HG03159 (cell line): ENCODE results near the gene C8B.

Experiments used
- ATAC-seq: cut with Tn5 transposase; IDR thresholded peaks from one replicate; pipeline ENCODE4 v1.9.1; 2021; ENCODE audit warnings: mild to moderate bottlenecking, moderate library complexity; ENCODE audit not compliant: unreplicated experiment

Gene C8B

DNA sequence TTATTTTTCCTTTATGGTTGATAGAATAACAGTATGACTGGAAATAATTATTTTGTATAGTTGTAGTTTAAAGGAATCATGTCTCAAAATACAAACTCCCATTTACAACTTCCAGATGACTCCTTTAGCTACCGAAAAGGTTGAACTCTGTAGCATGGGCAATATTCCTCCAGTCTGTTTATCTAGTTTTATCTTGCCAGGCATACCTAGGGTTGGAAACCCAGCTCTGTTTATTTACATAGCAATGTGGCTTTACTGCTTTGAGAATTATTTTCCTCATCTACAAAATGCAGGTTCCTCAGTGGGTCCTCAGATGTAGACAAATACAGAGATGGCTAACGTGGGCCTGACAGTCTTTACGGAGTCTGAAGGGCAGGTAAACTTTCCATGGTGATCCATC, 60.1 kb downstream of the C8B start:
- ATAC-seq: no peak

GRCh38 chr1:56904663-56905397, 61.0 kb downstream of the C8B start:
- ATAC-seq: no peak

DNA sequence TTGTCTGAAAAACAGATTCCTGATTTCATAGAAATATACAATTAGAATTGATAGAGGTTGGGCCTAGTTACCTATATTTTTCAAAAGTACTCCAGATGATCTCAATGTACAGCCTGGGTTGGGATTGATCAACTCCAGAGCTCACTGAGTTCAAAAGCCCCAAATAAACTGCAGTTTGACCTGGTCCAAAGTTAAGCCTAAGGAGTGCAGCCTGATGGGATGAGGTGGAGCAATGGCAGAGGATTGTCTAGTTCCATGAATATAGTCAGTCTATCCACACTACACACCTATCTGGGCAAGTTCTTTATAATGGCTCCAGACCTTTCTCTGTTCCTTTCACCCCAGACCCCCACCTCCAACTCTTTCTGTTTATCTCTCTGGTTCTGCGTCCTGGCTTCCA, 62.0 kb downstream of the C8B start:
- no peak for ATAC-seq

GRCh38 chr1:56901716-56902115, 64.1 kb downstream of the C8B start:
- ATAC-seq: no peak

- no peak for ATAC-seq
Measured at GRCh38 chr1:56898879-56899278, 66.9 kb downstream of the C8B start.

DNA sequence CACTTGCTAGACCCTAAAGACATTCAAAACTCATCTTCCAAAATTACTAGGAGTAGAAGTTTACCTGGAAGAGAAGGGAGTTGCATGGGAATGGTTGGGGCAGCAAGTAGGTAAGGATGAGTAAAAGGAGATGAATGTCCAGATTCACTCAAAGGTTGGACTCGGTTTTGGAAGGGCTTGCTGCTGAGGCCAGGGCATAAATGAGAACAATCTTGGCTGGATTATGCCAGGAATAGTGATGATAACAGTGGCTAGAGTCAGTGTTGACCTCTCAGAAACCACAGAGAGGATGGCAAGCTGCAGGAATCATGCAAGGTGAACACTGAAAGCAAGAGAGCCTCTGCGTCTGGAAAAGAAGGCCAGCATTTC, 67.8 kb downstream of the C8B start:
- ATAC-seq: no peak

- ATAC-seq: no peak
Measured at GRCh38 chr1:56897150-56898004, 68.4 kb downstream of the C8B start.

DNA sequence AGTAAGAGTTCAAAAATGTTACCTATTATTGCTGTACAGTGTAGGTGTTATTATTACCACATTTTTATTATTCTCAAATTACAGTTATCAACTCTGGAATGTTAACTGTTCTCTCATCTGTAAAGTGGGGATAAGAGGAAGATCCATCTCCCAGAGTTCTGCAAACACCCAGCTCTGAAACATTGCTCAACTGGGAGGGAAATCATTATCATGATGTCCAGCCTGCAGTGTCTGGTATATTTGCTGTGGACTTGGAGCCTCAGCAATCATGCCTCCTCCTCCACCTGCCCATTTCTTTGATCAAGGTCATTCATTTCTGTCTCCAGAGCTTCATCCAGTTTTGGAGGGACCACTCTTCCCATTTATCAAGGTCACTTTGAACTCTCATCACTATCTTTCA, 71.8 kb downstream of the C8B start:
- no peak for ATAC-seq

DNA sequence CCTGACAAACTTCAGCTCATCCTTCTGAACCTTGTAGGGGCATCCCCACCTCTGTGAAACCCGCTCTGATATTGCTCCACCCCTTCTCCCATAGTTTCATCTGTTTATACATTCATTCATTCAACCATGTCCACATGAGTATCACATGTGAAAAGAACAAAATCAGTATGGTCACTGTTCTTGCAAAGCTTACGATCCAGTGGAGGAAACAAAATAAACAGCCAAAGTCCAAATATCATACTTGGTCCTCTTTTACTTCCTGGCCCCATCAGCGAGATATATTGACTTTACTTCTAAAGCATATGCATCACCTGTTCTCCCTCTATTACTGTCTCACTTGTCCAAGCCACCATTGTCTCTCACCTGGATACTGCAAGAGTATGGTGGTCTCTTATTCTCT, 75.6 kb downstream of the C8B start:
- no peak for ATAC-seq

DNA sequence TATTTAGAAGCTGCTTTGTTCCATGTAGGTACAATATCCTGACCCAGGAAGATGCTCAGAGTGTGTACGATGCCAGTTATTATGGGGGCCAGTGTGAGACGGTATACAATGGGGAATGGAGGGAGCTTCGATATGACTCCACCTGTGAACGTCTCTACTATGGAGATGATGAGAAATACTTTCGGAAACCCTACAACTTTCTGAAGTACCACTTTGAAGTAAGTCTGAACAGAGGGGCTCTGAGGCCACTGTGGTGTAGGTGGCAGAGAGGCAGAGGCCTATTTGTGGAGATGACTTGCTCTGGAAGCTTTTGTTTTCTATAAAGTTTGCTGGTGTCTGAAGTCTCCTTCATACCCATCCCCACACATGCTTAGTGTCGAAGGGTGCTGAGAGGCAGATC, 84.4 kb downstream of the C8B start:
- no peak for ATAC-seq

DNA sequence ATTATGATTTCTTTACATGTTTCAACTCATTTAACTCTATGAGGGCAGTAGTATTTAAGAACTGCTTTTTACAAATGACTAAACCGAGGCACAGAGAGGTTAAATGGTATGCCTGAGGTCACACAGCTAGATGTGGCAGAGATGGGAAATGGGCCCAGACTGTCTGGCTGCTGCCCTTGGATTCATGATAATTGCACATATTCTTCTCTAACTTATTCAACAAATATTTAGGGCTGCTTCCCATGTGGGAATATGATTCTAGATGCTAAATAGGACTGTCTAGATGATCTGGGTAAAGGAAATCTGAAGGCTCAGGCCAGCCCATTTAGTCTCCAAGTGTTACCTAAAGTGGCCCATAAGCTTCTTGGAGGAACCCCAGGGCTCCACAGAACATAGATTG, 85.0 kb downstream of the C8B start:
- no peak for ATAC-seq
